OCI-LY1 (cell line): ENCODE data around the gene GEMIN4.

Experiments
- H2AFZ ChIP-seq: fragments of 200-600 bp; sonication (generic), shearing (Covaris generic); 2 replicates; pipeline ENCODE4 v1.6.0; 2014; ENCODE audit warnings: antibody characterized with exemption, mild to moderate bottlenecking, low read length
- H3F3A ChIP-seq: fragments of 200-600 bp; sonication (generic), shearing (Covaris generic); 2 replicates; pipeline ENCODE4 v1.6.0; 2014; ENCODE audit warnings: mild to moderate bottlenecking, antibody characterized with exemption, low read length, moderate library complexity; ENCODE audit not compliant: insufficient read depth
- H3K27ac ChIP-seq: fragments of 200-600 bp; sonication (generic); 2 replicates; pipeline ENCODE4 v1.5.1; 2014; ENCODE audit warnings: low read length, mixed run types, mild to moderate bottlenecking, low read depth; ENCODE audit not compliant: poor library complexity, severe bottlenecking
- H3K27me3 ChIP-seq: fragments of 200-600 bp; sonication (generic); 2 replicates; pipeline ENCODE4 v1.6.0; 2014; ENCODE audit warnings: antibody characterized with exemption, mild to moderate bottlenecking, low read length, moderate library complexity; ENCODE audit not compliant: insufficient read depth
- H3K36me3 ChIP-seq: fragments of 200-600 bp; sonication (generic); 2 replicates; pipeline ENCODE4 v1.6.1; 2014; ENCODE audit warnings: mild to moderate bottlenecking, antibody characterized with exemption, low read length, moderate library complexity, mixed read lengths; ENCODE audit not compliant: insufficient read depth
- H3K4me1 ChIP-seq: fragments of 200-600 bp; sonication (generic); 2 replicates; pipeline ENCODE4 v1.5.1; 2014; ENCODE audit warnings: mild to moderate bottlenecking, low read length, moderate library complexity; ENCODE audit not compliant: insufficient read depth, severe bottlenecking
- H3K4me2 ChIP-seq: fragments of 200-600 bp; sonication (generic), shearing (Covaris generic); 2 replicates; pipeline ENCODE4 v1.6.1; 2014; ENCODE audit warnings: low read length
- H3K4me3 ChIP-seq: fragments of 200-600 bp; sonication (generic); 2 replicates; pipeline ENCODE4 v1.5.1; 2014; ENCODE audit warnings: low read length, low read depth, mild to moderate bottlenecking, mixed read lengths; ENCODE audit not compliant: poor library complexity, severe bottlenecking
- H3K79me2 ChIP-seq: fragments of 200-600 bp; shearing (Covaris generic); 2 replicates; pipeline ENCODE4 v1.6.1; 2016; ENCODE audit warnings: mixed run types, low read length, mixed read lengths; ENCODE audit not compliant: insufficient read depth
- H3K9ac ChIP-seq: fragments of 200-600 bp; sonication (generic), shearing (Covaris generic); 2 replicates; pipeline ENCODE4 v1.6.1; 2014; ENCODE audit warnings: mild to moderate bottlenecking, low read length, mixed read lengths
- H3K9me2 ChIP-seq: fragments of 200-600 bp; sonication (generic), shearing (Covaris generic); 2 replicates; pipeline ENCODE4 v1.6.1; 2014; ENCODE audit warnings: low read depth, mild to moderate bottlenecking, low read length, mixed read lengths
- H3K9me3 ChIP-seq: fragments of 200-600 bp; shearing (Covaris generic); 2 replicates; pipeline ENCODE4 v1.6.1; 2014; ENCODE audit warnings: low read length, mixed read lengths
- H4K20me1 ChIP-seq: fragments of 200-600 bp; sonication (generic), shearing (Covaris generic); 2 replicates; pipeline ENCODE4 v1.6.0; 2016; ENCODE audit warnings: mild to moderate bottlenecking, low read length; ENCODE audit not compliant: insufficient read depth
- CTCF ChIP-seq: fragments of 200-600 bp; sonication (generic), shearing (Covaris generic); IDR thresholded peaks from 2 replicates; pipeline ENCODE4 v1.5.1; 2017; ENCODE audit warnings: mild to moderate bottlenecking, antibody characterized with exemption, low read length, moderate library complexity, mixed read lengths
- EZH2 ChIP-seq: fragments of 200-600 bp; sonication (generic), shearing (Covaris generic); IDR thresholded peaks from 2 replicates; pipeline ENCODE4 v1.8.0; 2017; ENCODE audit warnings: borderline replicate concordance, mixed run types, mild to moderate bottlenecking, antibody characterized with exemption, low read length, moderate library complexity, mixed read lengths

The GEMIN4 gene

GRCh38 chr17:774313-774584 is 22.2 kb upstream of the GEMIN4 start:
- no peak overlapping the region for H3K4me3 ChIP-seq
- peaks cover 90% of the 10 kb centered on the region for H3K36me3 ChIP-seq
- H3K27me3 ChIP-seq: no peaks in the 10 kb centered on the region
- H3K9me3 ChIP-seq: no peaks in the 10 kb centered on the region
- peaks cover 5% of the 10 kb centered on the region for H3K4me1 ChIP-seq
- H4K20me1 ChIP-seq: no peaks in the 10 kb centered on the region
- TF ChIP-seq CTCF (no peak), EZH2 (no peak)
- H3F3A ChIP-seq: no peaks in the 10 kb centered on the region
- no peak overlapping the region for H3K27ac ChIP-seq
- H3K9me2 ChIP-seq: no peaks in the 10 kb centered on the region
- no peak overlapping the region for H3K9ac ChIP-seq
- H2AFZ ChIP-seq: no peak overlapping the region
- H3K4me2 ChIP-seq: no peak overlapping the region
- H3K79me2 ChIP-seq: no peaks in the 10 kb centered on the region

GRCh38 chr17:773467-774312 is 21.6 kb upstream of the GEMIN4 start:
- Histone ChIP-seq H3K9ac (no peak overlapping the region), H3K4me1 (peaks cover 5% of the 10 kb centered on the region), H3K79me2 (no peaks in the 10 kb centered on the region), H3K27ac (no peak overlapping the region), H3F3A (no peaks in the 10 kb centered on the region), H3K4me2 (no peak overlapping the region), H4K20me1 (no peaks in the 10 kb centered on the region), H3K9me3 (no peaks in the 10 kb centered on the region), H3K4me3 (no peak overlapping the region), H3K27me3 (no peaks in the 10 kb centered on the region), H2AFZ (no peak overlapping the region), H3K9me2 (no peaks in the 10 kb centered on the region), H3K36me3 (peaks cover 94% of the 10 kb centered on the region)
- no peak for TF ChIP-seq EZH2
- TF ChIP-seq CTCF: no peak

GRCh38 chr17:773016-773415 is 21.0 kb upstream of the GEMIN4 start:
- Histone ChIP-seq H3K4me3 (no peak overlapping the region), H3K9me3 (no peaks in the 10 kb centered on the region), H3K9me2 (no peaks in the 10 kb centered on the region), H3K9ac (no peak overlapping the region), H3K79me2 (no peaks in the 10 kb centered on the region), H2AFZ (no peak overlapping the region), H3K36me3 (peaks cover 87% of the 10 kb centered on the region), H4K20me1 (no peaks in the 10 kb centered on the region), H3K27ac (no peak overlapping the region), H3F3A (no peaks in the 10 kb centered on the region), H3K4me2 (no peak overlapping the region), H3K4me1 (peaks cover 5% of the 10 kb centered on the region), H3K27me3 (no peaks in the 10 kb centered on the region)
- TF ChIP-seq EZH2: no peak
- no peak for TF ChIP-seq CTCF
